Colon (tissue), 2 donors: ENCODE data around the gene HMGN1.

ENCODE experiments used
- FAIRE-seq: peaks from 2 replicates; lab custom pipeline; 2012; peaks lifted over from hg19 to GRCh38; lab: Jason Lieb, UNC
- donor health status: control.
- donor health status: control.

HMGN1 gene

GRCh38 chr21:39296891-39297290 lies 52.0 kb downstream of the HMGN1 start:
- no peak for FAIRE-seq
